IMR-90 (cell line): Measurements from ENCODE around the gene VOPP1. TPM values are rescaled to one million over a fixed set of nuclear protein-coding genes. Genes with fewer than 3 reads are reported as not detected.
"Not testable (repeated sequence)": the region's sequence is repeated elsewhere in the genome, so short reads cannot be mapped to it uniquely, and the experiment has no call there.

Experiments used
- ATAC-seq: fragments of 200-7000 bp; cut with Tn5 transposase; 2 replicates; pipeline ENCODE4 v1.9.1; 2020; ENCODE audit warnings: low read depth, mild to moderate bottlenecking, moderate library complexity
- BruUV-seq: library from RNA; stranded (reverse); fragments of 400-500 nt; replicated peaks from 2 replicates; lab custom pipeline; 2021; lab: Mats Ljungman, UMichigan
- CTCF ChIA-PET: fragments of 300-600 bp; formaldehyde crosslinking; extraction: SDS; loops from one replicate; lab custom pipeline; 2021; ENCODE audit warnings: antibody characterized with exemption; lab: Yijun Ruan, JAX
- POLR2A ChIA-PET: fragments of 300-600 bp; sonication (Branson Sonifier 250); formaldehyde crosslinking; loops from one replicate; lab custom pipeline; 2022; ENCODE audit warnings: antibody characterized with exemption; ENCODE audit not compliant: unreplicated experiment; lab: Charles Lee
- DNase-seq: peaks from one replicate; pipeline ENCODE4 v3.0.0; 2013
- H2AFZ ChIP-seq: replicated peaks from 2 replicates; pipeline ENCODE3; 2013; ENCODE audit warnings: low read length, mild to moderate bottlenecking; ENCODE audit not compliant: poor library complexity
- H2AK5ac ChIP-seq: 2 replicates; pipeline ENCODE4 v1.6.1; 2013; ENCODE audit warnings: low read depth, low read length, inconsistent platforms
- H2AK9ac ChIP-seq: replicated peaks from 2 replicates; pipeline ENCODE3; 2013; ENCODE audit warnings: mild to moderate bottlenecking, low read depth, low read length, moderate library complexity; ENCODE audit not compliant: poor library complexity
- H2BK120ac ChIP-seq: 2 replicates; pipeline ENCODE4 v1.6.1; 2013; ENCODE audit warnings: low read depth, low read length, inconsistent platforms
- H2BK15ac ChIP-seq: 3 replicates; pipeline ENCODE4 v1.6.1; 2013; ENCODE audit warnings: low read depth, low read length, inconsistent platforms
- H2BK20ac ChIP-seq: 2 replicates; pipeline ENCODE4 v1.6.1; 2013; ENCODE audit warnings: low read depth, mild to moderate bottlenecking, inconsistent platforms, low read length, moderate library complexity
- H2BK5ac ChIP-seq: 2 replicates; pipeline ENCODE4 v1.6.1; 2013; ENCODE audit warnings: mild to moderate bottlenecking, low read depth, low read length, inconsistent platforms; ENCODE audit not compliant: poor library complexity, severe bottlenecking
- H3K14ac ChIP-seq: replicated peaks from 2 replicates; pipeline ENCODE4 v1.6.1; 2013; ENCODE audit warnings: low read depth, low read length, inconsistent platforms
- H3K18ac ChIP-seq: 2 replicates; pipeline ENCODE4 v1.6.1; 2013; ENCODE audit warnings: low read depth, low read length, control low read depth
- H3K23ac ChIP-seq: 2 replicates; pipeline ENCODE4 v1.6.1; 2013; ENCODE audit warnings: low read depth, low read length, inconsistent platforms
- H3K27ac ChIP-seq: 2 replicates; pipeline ENCODE4 v1.5.1; 2013; ENCODE audit warnings: mild to moderate bottlenecking, control low read depth, low read length; ENCODE audit not compliant: insufficient read depth
- H3K27me3 ChIP-seq: 2 replicates; pipeline ENCODE4 v1.6.1; 2013; ENCODE audit warnings: low read length; ENCODE audit not compliant: control insufficient read depth, insufficient read depth
- H3K36me3 ChIP-seq: 2 replicates; pipeline ENCODE4 v1.6.1; 2013; ENCODE audit warnings: low read length, mixed read lengths; ENCODE audit not compliant: control insufficient read depth, insufficient read depth
- H3K4ac ChIP-seq: 2 replicates; pipeline ENCODE4 v1.6.1; 2013; ENCODE audit warnings: low read depth, low read length, inconsistent platforms
- H3K4me1 ChIP-seq: 2 replicates; pipeline ENCODE4 v1.6.1; 2013; ENCODE audit warnings: low read length, mixed read lengths; ENCODE audit not compliant: control insufficient read depth, insufficient read depth
- H3K4me2 ChIP-seq: 2 replicates; pipeline ENCODE4 v1.6.1; 2013; ENCODE audit warnings: low read depth, mild to moderate bottlenecking, control low read depth, low read length, moderate library complexity
- H3K4me3 ChIP-seq: 2 replicates; pipeline ENCODE4 v1.5.1; 2013; ENCODE audit warnings: low read depth, mild to moderate bottlenecking, control low read depth, low read length, moderate library complexity; ENCODE audit not compliant: insufficient read depth
- H3K56ac ChIP-seq: 2 replicates; pipeline ENCODE4 v1.6.1; 2013; ENCODE audit warnings: low read length, inconsistent platforms; ENCODE audit not compliant: insufficient read depth; ENCODE audit errors: extremely low read depth
- H3K79me1 ChIP-seq, 2 experiments: 2 replicates each; pipeline ENCODE4 v1.6.1; 2013; ENCODE audit warnings: low read length in 2 of 2, inconsistent platforms in 1 of 2, low read depth in 1 of 2
- H3K9ac ChIP-seq: 2 replicates; pipeline ENCODE4 v1.6.1; 2013; ENCODE audit warnings: low read depth, low read length, control low read depth
- H3K9me1 ChIP-seq: 2 replicates; pipeline ENCODE4 v1.6.1; 2013; ENCODE audit warnings: low read length, inconsistent platforms; ENCODE audit not compliant: insufficient read depth
- H3K9me3 ChIP-seq: 2 replicates; pipeline ENCODE4 v1.6.1; 2013; ENCODE audit warnings: low read length; ENCODE audit not compliant: control insufficient read depth, insufficient read depth
- H4K20me1 ChIP-seq: 2 replicates; pipeline ENCODE4 v1.6.1; 2013; ENCODE audit warnings: low read length, inconsistent platforms; ENCODE audit not compliant: insufficient read depth
- H4K5ac ChIP-seq: 2 replicates; pipeline ENCODE4 v1.6.1; 2013; ENCODE audit warnings: mild to moderate bottlenecking, low read depth, low read length, control low read depth
- H4K8ac ChIP-seq, 2 experiments: 2 replicates each; pipeline ENCODE4 v1.6.1; 2013; ENCODE audit warnings: low read depth in 2 of 2, low read length in 2 of 2, control low read depth in 1 of 2, inconsistent platforms in 1 of 2
- H4K91ac ChIP-seq: 2 replicates; pipeline ENCODE4 v1.6.1; 2013; ENCODE audit warnings: low read depth, low read length, inconsistent platforms; ENCODE audit not compliant: insufficient read depth
- dilution Hi-C: fragments of 300-500 bp; cut with HindIII; formaldehyde crosslinking; loops from one replicate; pipeline ENCODE4 v1.14.3; 2018; ENCODE audit warnings: low sequenced_read_pairs; ENCODE audit not compliant: unreplicated experiment
- in situ Hi-C: fragments of 300-500 bp; cut with MboI; formaldehyde crosslinking; loops from 3 replicates; pipeline ENCODE4 v1.14.3; 2019; ENCODE audit warnings: low sequenced_read_pairs, inconsistent platforms, mixed read lengths
- intact Hi-C: fragments of 100-400 bp; cut with micrococcal nuclease; formaldehyde crosslinking; loops from 2 replicates; pipeline ENCODE4 v1.10.0; 2022
- polyA plus RNA-seq, 3 experiments: library from polyadenylated mRNA; depleted of rRNA; stranded (reverse); fragments of >200 nt; gene quantifications; 2 replicates each; pipeline ENCODE4 v1.2.3, GENCODE V29; 2012; ENCODE audit warnings: low replicate concordance in 1 of 3
- total RNA-seq: library from RNA; depleted of rRNA; stranded (reverse); fragments of >200 nt; gene quantifications from 2 replicates; pipeline ENCODE4 v1.2.3, GENCODE V29; 2012

VOPP1 gene
- total and polyA plus RNA-seq, 2 of the 4 experiments (the other 2 are of a cell fraction), result 60.2 to 94.5 TPM

GRCh38 chr7:55605661-55606060 lies 33.4 kb upstream of the VOPP1 start:
- H3K36me3 ChIP-seq, H4K8ac ChIP-seq, H3K4me1 ChIP-seq, BruUV-seq, H3K23ac ChIP-seq, H3K27me3 ChIP-seq, POLR2A ChIA-PET, H3K56ac ChIP-seq, H2AK5ac ChIP-seq, H2BK20ac ChIP-seq, H2BK15ac ChIP-seq, DNase-seq, in situ Hi-C loops, H3K9ac ChIP-seq, H2BK120ac ChIP-seq, H2AFZ ChIP-seq, ATAC-seq, dilution Hi-C loops, H4K91ac ChIP-seq, H3K4me2 ChIP-seq, H2BK5ac ChIP-seq, intact Hi-C loops, H3K18ac ChIP-seq, H3K27ac ChIP-seq, H3K4ac ChIP-seq, H3K9me3 ChIP-seq, H3K14ac ChIP-seq, H3K9me1 ChIP-seq, H3K79me1 ChIP-seq, CTCF ChIA-PET, H2AK9ac ChIP-seq, H4K5ac ChIP-seq, H4K20me1 ChIP-seq, H3K4me3 ChIP-seq: not testable (repeated sequence)
